Central memory CD8-positive, alpha-beta T cell (primary cell): ENCODE results near the gene KAZN.

Source experiments
- ATAC-seq: fragments of 150-1000 bp; cut with Tn5 transposase; replicated peaks from 2 replicates; pipeline ENCODE4 v1.10.0; 2022; ENCODE audit warnings: mild to moderate bottlenecking, moderate FRiP score, moderate number of reproducible peaks; ENCODE audit not compliant: poor library complexity, severe bottlenecking; ENCODE audit errors: extremely low read depth
- DNase-seq, 2 donors: peaks; one replicate each; pipeline ENCODE4 v3.0.0; 2021; ENCODE audit warnings: low spot score in 2 of 2
- H3K27ac Mint-ChIP-seq: one replicate; pipeline ENCODE4 v1.8.0; 2022; ENCODE audit warnings: low read depth, mild to moderate bottlenecking, moderate library complexity, mixed read lengths
- H3K27me3 Mint-ChIP-seq: one replicate; pipeline ENCODE4 v1.8.0; 2022; ENCODE audit warnings: mixed read lengths
- H3K36me3 Mint-ChIP-seq: one replicate; pipeline ENCODE4 v1.8.0; 2022; ENCODE audit warnings: mild to moderate bottlenecking, moderate library complexity, mixed read lengths; ENCODE audit not compliant: insufficient read depth
- H3K4me1 Mint-ChIP-seq: one replicate; pipeline ENCODE4 v1.8.0; 2022; ENCODE audit warnings: mixed read lengths
- H3K4me3 Mint-ChIP-seq: one replicate; pipeline ENCODE4 v1.8.0; 2022; ENCODE audit warnings: mild to moderate bottlenecking, moderate library complexity, mixed read lengths
- H3K9me3 Mint-ChIP-seq: one replicate; pipeline ENCODE4 v1.8.0; 2022; ENCODE audit warnings: mixed read lengths

KAZN gene

GRCh38 chr1:14876747-14877146 is 278.3 kb downstream of the KAZN start:
- no peaks in the 10 kb centered on the region for H3K9me3 Mint-ChIP-seq
- H3K4me3 Mint-ChIP-seq: no peak overlapping the region
- H3K4me1 Mint-ChIP-seq: no peaks in the 10 kb centered on the region
- no peak overlapping the region for H3K27ac Mint-ChIP-seq
- ATAC-seq: no peak
- DNase-seq: no peak
- H3K36me3 Mint-ChIP-seq: no peaks in the 10 kb centered on the region
- H3K27me3 Mint-ChIP-seq: peaks cover 8% of the 10 kb centered on the region

GRCh38 chr1:14877224-14877623 is 278.7 kb downstream of the KAZN start:
- ATAC-seq (no peak), DNase-seq (no peak)
- Mint-ChIP-seq H3K36me3 (no peaks in the 10 kb centered on the region), H3K27me3 (peaks cover 10% of the 10 kb centered on the region), H3K27ac (no peak overlapping the region), H3K9me3 (no peaks in the 10 kb centered on the region), H3K4me3 (no peak overlapping the region), H3K4me1 (no peaks in the 10 kb centered on the region)

GRCh38 chr1:14878124-14878523 is 279.6 kb downstream of the KAZN start:
- Mint-ChIP-seq H3K27me3 (peaks cover 19% of the 10 kb centered on the region), H3K9me3 (no peaks in the 10 kb centered on the region), H3K4me1 (no peaks in the 10 kb centered on the region), H3K27ac (no peak overlapping the region), H3K36me3 (no peaks in the 10 kb centered on the region), H3K4me3 (no peak overlapping the region)
- no peak for DNase-seq
- ATAC-seq: no peak

GRCh38 chr1:14878951-14879350 is 280.5 kb downstream of the KAZN start:
- no peaks in the 10 kb centered on the region for H3K4me1 Mint-ChIP-seq
- H3K27ac Mint-ChIP-seq: no peak overlapping the region
- H3K4me3 Mint-ChIP-seq: no peak overlapping the region
- ATAC-seq (no peak), DNase-seq (no peak)
- no peaks in the 10 kb centered on the region for H3K36me3 Mint-ChIP-seq
- no peaks in the 10 kb centered on the region for H3K9me3 Mint-ChIP-seq
- H3K27me3 Mint-ChIP-seq: peaks cover 27% of the 10 kb centered on the region

GRCh38 chr1:14880456-14881316 is 282.2 kb downstream of the KAZN start:
- Mint-ChIP-seq H3K4me1 (no peaks in the 10 kb centered on the region), H3K36me3 (no peaks in the 10 kb centered on the region), H3K27me3 (peaks cover 27% of the 10 kb centered on the region), H3K4me3 (no peak overlapping the region), H3K27ac (no peak overlapping the region), H3K9me3 (no peaks in the 10 kb centered on the region)
- ATAC-seq (no peak), DNase-seq (no peak)

GRCh38 chr1:14881775-14882672 is 283.5 kb downstream of the KAZN start:
- H3K27ac Mint-ChIP-seq: no peak overlapping the region
- DNase-seq (no peak), ATAC-seq (no peak)
- H3K4me3 Mint-ChIP-seq: no peak overlapping the region
- peaks cover 27% of the 10 kb centered on the region for H3K27me3 Mint-ChIP-seq
- no peaks in the 10 kb centered on the region for H3K36me3 Mint-ChIP-seq
- H3K9me3 Mint-ChIP-seq: no peaks in the 10 kb centered on the region
- H3K4me1 Mint-ChIP-seq: no peaks in the 10 kb centered on the region

GRCh38 chr1:14884614-14885175 is 286.2 kb downstream of the KAZN start:
- Mint-ChIP-seq H3K36me3 (no peaks in the 10 kb centered on the region), H3K9me3 (no peaks in the 10 kb centered on the region), H3K27me3 (peaks cover 27% of the 10 kb centered on the region), H3K4me1 (no peaks in the 10 kb centered on the region), H3K27ac (no peak overlapping the region), H3K4me3 (no peak overlapping the region)
- DNase-seq: no peak
- no peak for ATAC-seq

GRCh38 chr1:14887044-14887566 is 288.6 kb downstream of the KAZN start:
- ATAC-seq: no peak
- Mint-ChIP-seq H3K36me3 (no peaks in the 10 kb centered on the region), H3K4me1 (no peaks in the 10 kb centered on the region), H3K27me3 (peaks cover 24% of the 10 kb centered on the region), H3K27ac (no peak overlapping the region), H3K9me3 (no peaks in the 10 kb centered on the region), H3K4me3 (no peak overlapping the region)
- DNase-seq: no peak

GRCh38 chr1:14887764-14888350 is 289.4 kb downstream of the KAZN start:
- Mint-ChIP-seq H3K4me3 (no peak overlapping the region), H3K27me3 (peaks cover 24% of the 10 kb centered on the region), H3K27ac (no peak overlapping the region), H3K9me3 (no peaks in the 10 kb centered on the region), H3K4me1 (no peaks in the 10 kb centered on the region), H3K36me3 (no peaks in the 10 kb centered on the region)
- ATAC-seq: no peak
- DNase-seq: no peak

- Mint-ChIP-seq H3K4me1 (no peaks in the 10 kb centered on the region), H3K27ac (no peak overlapping the region), H3K27me3 (peaks cover 24% of the 10 kb centered on the region), H3K36me3 (no peaks in the 10 kb centered on the region), H3K4me3 (no peak overlapping the region), H3K9me3 (no peaks in the 10 kb centered on the region)
- DNase-seq: no peak
- ATAC-seq: no peak
Observed at GRCh38 chr1:14888374-14888773, 289.9 kb downstream of the KAZN start.

- no peak overlapping the region for H3K4me3 Mint-ChIP-seq
- no peaks in the 10 kb centered on the region for H3K9me3 Mint-ChIP-seq
- H3K27ac Mint-ChIP-seq: no peak overlapping the region
- DNase-seq: no peak
- ATAC-seq: no peak
- H3K36me3 Mint-ChIP-seq: no peaks in the 10 kb centered on the region
- peaks cover 33% of the 10 kb centered on the region for H3K27me3 Mint-ChIP-seq
- no peaks in the 10 kb centered on the region for H3K4me1 Mint-ChIP-seq
Observed at GRCh38 chr1:14889825-14890440, 291.4 kb downstream of the KAZN start.

GRCh38 chr1:14891991-14892390 is 293.5 kb downstream of the KAZN start:
- Mint-ChIP-seq H3K9me3 (no peaks in the 10 kb centered on the region), H3K27ac (no peak overlapping the region), H3K36me3 (no peaks in the 10 kb centered on the region), H3K4me3 (no peak overlapping the region), H3K4me1 (no peaks in the 10 kb centered on the region), H3K27me3 (peaks cover 53% of the 10 kb centered on the region)
- DNase-seq (no peak), ATAC-seq (no peak)
